IMR-90 (cell line): ENCODE data around the gene HS2ST1.

ENCODE experiments used
- CTCF ChIP-seq: conservative IDR thresholded peaks from 2 replicates; pipeline ENCODE4 v1.5.1; 2012; ENCODE audit warnings: mild to moderate bottlenecking, low read depth, low read length, improper control_type of control experiment
- ELK1 ChIP-seq: fragments of 150-350 bp; IDR thresholded peaks from 2 replicates; pipeline ENCODE4 v1.6.1; 2016; ENCODE audit warnings: low read depth, mild to moderate bottlenecking, low read length, moderate library complexity, borderline replicate concordance
- MAZ ChIP-seq: IDR thresholded peaks from 2 replicates; pipeline ENCODE4 v1.6.1; 2012; ENCODE audit warnings: low read depth, mild to moderate bottlenecking, low read length, improper control_type of control experiment, moderate library complexity, borderline replicate concordance
- POLR2A ChIP-seq: IDR thresholded peaks from 2 replicates; pipeline ENCODE4 v1.6.1; 2012; ENCODE audit warnings: mild to moderate bottlenecking, low read depth, low read length
- RFX5 ChIP-seq: IDR thresholded peaks from 2 replicates; pipeline ENCODE4 v1.8.0; 2012; ENCODE audit warnings: low read depth, mild to moderate bottlenecking, low read length, moderate library complexity

- TF ChIP-seq CTCF (no peak), MAZ (no peak), RFX5 (no peak), POLR2A (no peak), ELK1 (no peak)
These were observed 230.0 kb downstream of the HS2ST1 start for GRCh38 chr1:87144316-87144895.
